BE2C (cell line): ENCODE data around the gene SSMEM1.
"Not testable (repeated sequence)": the region's sequence is repeated elsewhere in the genome, so short reads cannot be mapped to it uniquely, and the experiment has no call there.

Experiments
- DNase-seq: peaks from one replicate; pipeline ENCODE4 v3.0.0-alpha.2; 2020
- H3K27me3 ChIP-seq: fragments of 250-450 bp; sonication (Bioruptor Pico); 2 replicates; pipeline ENCODE4 v1.5.1; 2020; ENCODE audit warnings: mild to moderate bottlenecking
- H3K36me3 ChIP-seq: fragments of 250-450 bp; sonication (Bioruptor Pico); 2 replicates; pipeline ENCODE4 v1.5.1; 2020; ENCODE audit warnings: mild to moderate bottlenecking
- H3K4me1 ChIP-seq: fragments of 250-450 bp; sonication (Bioruptor Pico); 2 replicates; pipeline ENCODE4 v1.5.1; 2020
- H3K4me3 ChIP-seq: 2 replicates; pipeline ENCODE4 v1.5.1; 2011; ENCODE audit warnings: low read depth, low read length
- H3K9me3 ChIP-seq: fragments of 250-450 bp; sonication (Bioruptor Pico); 2 replicates; pipeline ENCODE4 v1.5.1; 2020
- TF ChIP-seq, protein P1 (sequence below): IDR thresholded peaks from 2 replicates; pipeline ENCODE4 v1.5.1; 2012; ENCODE audit warnings: mild to moderate bottlenecking, low read depth, low read length

Gene SSMEM1

DNA sequence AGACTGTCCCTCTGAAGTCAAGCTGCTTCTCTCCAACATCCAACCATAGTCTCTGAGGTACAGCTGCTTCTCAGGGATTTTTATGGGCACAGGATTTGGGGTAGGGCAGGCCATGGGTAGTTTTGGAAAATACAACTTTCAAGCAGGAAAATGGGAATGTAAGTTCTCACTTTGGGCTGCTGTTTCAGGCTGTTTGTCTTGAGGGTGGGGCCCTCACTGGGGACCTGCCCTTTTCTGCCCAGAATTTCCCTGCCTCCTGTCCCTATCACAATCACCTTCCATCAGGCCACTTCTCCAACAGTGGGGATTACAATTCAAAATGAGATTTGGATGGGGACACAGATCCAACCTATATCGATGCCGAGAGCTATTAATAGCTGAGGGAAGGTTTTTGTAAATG lies 24.5 kb downstream of the SSMEM1 start:
- no peaks in the 10 kb centered on the region for H3K36me3 ChIP-seq
- no peak for DNase-seq
- no peak overlapping the region for H3K4me3 ChIP-seq
- TF ChIP-seq, protein P1, sequence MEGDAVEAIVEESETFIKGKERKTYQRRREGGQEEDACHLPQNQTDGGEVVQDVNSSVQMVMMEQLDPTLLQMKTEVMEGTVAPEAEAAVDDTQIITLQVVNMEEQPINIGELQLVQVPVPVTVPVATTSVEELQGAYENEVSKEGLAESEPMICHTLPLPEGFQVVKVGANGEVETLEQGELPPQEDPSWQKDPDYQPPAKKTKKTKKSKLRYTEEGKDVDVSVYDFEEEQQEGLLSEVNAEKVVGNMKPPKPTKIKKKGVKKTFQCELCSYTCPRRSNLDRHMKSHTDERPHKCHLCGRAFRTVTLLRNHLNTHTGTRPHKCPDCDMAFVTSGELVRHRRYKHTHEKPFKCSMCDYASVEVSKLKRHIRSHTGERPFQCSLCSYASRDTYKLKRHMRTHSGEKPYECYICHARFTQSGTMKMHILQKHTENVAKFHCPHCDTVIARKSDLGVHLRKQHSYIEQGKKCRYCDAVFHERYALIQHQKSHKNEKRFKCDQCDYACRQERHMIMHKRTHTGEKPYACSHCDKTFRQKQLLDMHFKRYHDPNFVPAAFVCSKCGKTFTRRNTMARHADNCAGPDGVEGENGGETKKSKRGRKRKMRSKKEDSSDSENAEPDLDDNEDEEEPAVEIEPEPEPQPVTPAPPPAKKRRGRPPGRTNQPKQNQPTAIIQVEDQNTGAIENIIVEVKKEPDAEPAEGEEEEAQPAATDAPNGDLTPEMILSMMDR = no peak
- no peaks in the 10 kb centered on the region for H3K4me1 ChIP-seq
- no peaks in the 10 kb centered on the region; the same call in 1 of the 2 replicates for H3K9me3 ChIP-seq
- H3K27me3 ChIP-seq = no peaks in the 10 kb centered on the region

DNA sequence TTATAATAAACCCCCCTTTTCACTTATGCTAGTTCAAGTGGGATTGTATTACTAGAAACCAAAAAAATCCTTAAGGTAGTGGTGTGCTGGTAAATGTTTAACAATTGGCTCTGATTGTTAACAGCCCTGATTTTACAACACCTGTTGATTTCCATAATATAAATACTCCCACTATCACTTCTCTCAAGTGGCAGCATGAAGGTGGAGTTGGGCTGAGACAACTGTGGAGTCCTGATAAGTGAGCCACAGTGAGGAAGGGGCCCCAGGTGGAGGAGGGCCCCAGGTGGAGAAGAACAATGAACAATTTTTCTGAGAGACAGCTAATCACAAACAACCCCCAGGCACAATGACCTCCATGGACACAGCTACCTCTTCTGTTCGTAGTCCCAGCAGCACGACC lies 26.4 kb downstream of the SSMEM1 start:
- TF ChIP-seq, protein P1 = no peak
- no peaks in the 10 kb centered on the region for H3K4me1 ChIP-seq
- DNase-seq = no peak
- H3K27me3 ChIP-seq = no peaks in the 10 kb centered on the region
- H3K9me3 ChIP-seq = no peaks in the 10 kb centered on the region
- H3K36me3 ChIP-seq = no peaks in the 10 kb centered on the region
- no peak overlapping the region for H3K4me3 ChIP-seq

DNA sequence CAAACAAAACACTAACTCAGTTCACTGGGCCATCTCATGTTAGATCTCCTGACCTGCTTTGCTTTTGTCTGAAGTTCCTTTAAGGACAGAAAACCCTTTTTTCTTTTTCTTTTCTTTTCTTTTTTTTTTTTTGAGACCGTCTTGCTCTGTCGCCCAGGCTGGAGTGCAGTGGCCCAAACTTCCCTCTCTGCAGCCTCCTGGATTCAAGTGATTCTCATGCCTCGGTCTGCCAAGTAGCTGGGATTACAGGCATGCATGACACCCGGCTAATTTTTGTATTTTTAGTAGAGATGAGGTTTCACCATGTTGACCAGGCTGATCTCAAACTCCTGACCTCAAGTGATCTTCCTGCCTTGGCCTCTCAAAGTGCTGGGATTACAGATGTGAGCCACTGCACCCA lies 28.7 kb downstream of the SSMEM1 start:
- not testable (repeated sequence) for H3K36me3 ChIP-seq, H3K4me1 ChIP-seq, DNase-seq, H3K9me3 ChIP-seq, H3K4me3 ChIP-seq, H3K27me3 ChIP-seq

DNA sequence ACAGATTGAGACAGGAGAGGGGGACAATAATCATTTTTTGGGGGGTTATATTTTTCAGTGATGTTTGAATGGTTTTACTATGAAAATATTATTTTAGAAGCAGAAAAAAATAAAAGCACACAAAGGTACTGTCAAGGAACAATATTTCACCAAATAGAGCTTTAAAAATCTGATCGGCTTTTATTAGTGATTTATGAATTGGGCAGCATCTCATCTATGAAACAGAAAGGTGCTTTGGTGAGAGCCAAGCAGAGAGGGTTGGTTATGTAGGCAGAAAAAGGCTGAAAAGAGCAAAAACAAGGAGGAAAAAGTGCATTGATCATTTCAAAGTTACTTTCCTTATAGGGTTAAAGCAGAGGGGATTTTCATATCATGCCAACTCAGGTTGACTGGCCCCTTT lies 32.6 kb downstream of the SSMEM1 start:
- Histone ChIP-seq H3K4me3 (no peak overlapping the region), H3K4me1 (no peaks in the 10 kb centered on the region), H3K36me3 (no peaks in the 10 kb centered on the region), H3K27me3 (peaks cover 7% of the 10 kb centered on the region; the same call in 1 of the 2 replicates), H3K9me3 (no peaks in the 10 kb centered on the region)
- TF ChIP-seq, protein P1 = no peak
- DNase-seq = no peak

GRCh38 chr7:130242198-130243014 lies 34.7 kb downstream of the SSMEM1 start:
- peaks cover 7% of the 10 kb centered on the region; the same call in 1 of the 2 replicates for H3K27me3 ChIP-seq
- H3K4me3 ChIP-seq = no peak overlapping the region
- no peaks in the 10 kb centered on the region for H3K9me3 ChIP-seq
- H3K36me3 ChIP-seq = no peaks in the 10 kb centered on the region
- no peaks in the 10 kb centered on the region for H3K4me1 ChIP-seq
- peak; percentile 72 for DNase-seq
- TF ChIP-seq, protein P1 = peak; percentile 97

DNA sequence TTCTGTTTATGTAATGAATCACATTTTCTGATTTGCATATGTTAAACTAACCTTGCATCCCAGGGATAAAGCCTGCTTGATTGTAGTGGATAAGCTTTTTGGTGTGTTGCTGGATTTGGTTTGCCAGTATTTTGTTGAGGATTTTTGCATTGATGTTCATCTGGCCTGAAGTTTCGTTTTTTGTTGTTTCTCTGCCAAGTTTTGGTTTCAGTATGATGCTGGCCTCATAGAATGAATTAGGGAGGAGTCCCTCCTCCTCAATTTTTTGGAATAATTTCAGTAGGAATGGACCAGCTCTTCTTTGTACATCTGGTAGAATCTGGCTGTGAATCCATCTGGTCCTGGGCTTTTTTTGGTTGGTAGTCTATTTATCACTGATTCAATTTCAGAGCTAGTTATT lies 35.8 kb downstream of the SSMEM1 start:
- H3K4me3 ChIP-seq, DNase-seq, H3K27me3 ChIP-seq, H3K9me3 ChIP-seq, H3K36me3 ChIP-seq, H3K4me1 ChIP-seq: not testable (repeated sequence)

- not testable (repeated sequence) for DNase-seq, H3K27me3 ChIP-seq, H3K9me3 ChIP-seq, H3K4me3 ChIP-seq, H3K36me3 ChIP-seq, H3K4me1 ChIP-seq
Measured at GRCh38 chr7:130246491-130246890, 38.8 kb downstream of the SSMEM1 start.

DNA sequence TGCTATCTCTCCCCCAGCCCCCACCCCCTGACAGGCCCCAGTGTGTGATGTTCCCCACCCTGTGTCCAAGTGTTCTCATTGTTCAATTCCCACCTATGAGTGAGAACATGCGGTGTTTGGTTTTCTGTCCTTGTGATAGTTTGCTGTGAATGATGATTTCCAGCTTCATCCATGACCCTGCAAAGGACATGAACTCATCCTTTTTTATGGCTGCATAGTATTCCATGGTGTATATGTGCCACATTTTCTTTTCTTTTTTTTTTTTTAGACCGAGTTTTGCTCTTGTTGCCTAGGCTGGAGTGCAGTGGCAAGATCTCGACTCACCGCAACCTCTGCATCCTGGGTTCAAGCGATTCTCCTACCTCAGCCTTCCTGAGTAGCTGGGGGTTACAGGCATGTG lies 41.2 kb downstream of the SSMEM1 start:
- not testable (repeated sequence) for DNase-seq, H3K36me3 ChIP-seq, H3K4me3 ChIP-seq, H3K9me3 ChIP-seq, H3K27me3 ChIP-seq, H3K4me1 ChIP-seq

GRCh38 chr7:130249626-130250025 lies 42.0 kb downstream of the SSMEM1 start:
- not testable (repeated sequence) for H3K36me3 ChIP-seq, H3K4me3 ChIP-seq, H3K9me3 ChIP-seq, H3K4me1 ChIP-seq, H3K27me3 ChIP-seq, DNase-seq
